CD14-positive monocyte (primary cell): Measurements from ENCODE around the gene CNOT10. TPM values are rescaled to one million over a fixed set of nuclear protein-coding genes. Genes with fewer than 3 reads are reported as not detected.

Experiments used
- DNase-seq, 3 donors: peaks; one replicate each; pipeline ENCODE4 v3.0.0-alpha.2; 2011 to 2022
- H2AFZ ChIP-seq: 2 replicates; pipeline ENCODE4 v1.6.0; 2012; ENCODE audit warnings: mild to moderate bottlenecking, low read depth, low read length, inconsistent platforms; ENCODE audit not compliant: insufficient read depth, poor library complexity, severe bottlenecking
- H3K27ac ChIP-seq, 2 donors: 1 replicate in 1 of 2; 2 replicates in 1 of 2; pipeline ENCODE4 v1.5.1; 2012 to 2013; ENCODE audit warnings: low read length in 2 of 2, control low read depth in 1 of 2, inconsistent platforms in 1 of 2, low read depth in 1 of 2, mild to moderate bottlenecking in 1 of 2
- H3K27me3 ChIP-seq, 2 donors: one replicate each; pipeline versions ENCODE4 v1.6.0 to v1.6.1; 2011 to 2013; ENCODE audit warnings: low read length in 2 of 2; ENCODE audit not compliant: control insufficient read depth in 2 of 2, insufficient read depth in 2 of 2
- H3K36me3 ChIP-seq, 2 donors: replicated peaks in 1 of 2; 1 replicate in 1 of 2; 2 replicates in 1 of 2; pipeline versions ENCODE4 v1.5.1 to v1.6.1; 2012 to 2013; ENCODE audit warnings: low read length in 2 of 2, control low read depth in 1 of 2, inconsistent platforms in 1 of 2, mild to moderate bottlenecking in 1 of 2; ENCODE audit not compliant: insufficient read depth in 2 of 2, control insufficient read depth in 1 of 2
- H3K4me1 ChIP-seq, 2 donors: 1 replicate in 1 of 2; 2 replicates in 1 of 2; pipeline versions ENCODE4 v1.5.1 to v1.6.1; 2012 to 2013; ENCODE audit warnings: low read length in 2 of 2, control low read depth in 1 of 2, inconsistent platforms in 1 of 2, mild to moderate bottlenecking in 1 of 2, moderate library complexity in 1 of 2; ENCODE audit not compliant: insufficient read depth in 2 of 2, control insufficient read depth in 1 of 2
- H3K4me2 ChIP-seq: replicated peaks from 2 replicates; pipeline ENCODE3; 2012; ENCODE audit warnings: low read length, moderate library complexity, mild to moderate bottlenecking; ENCODE audit not compliant: poor library complexity, severe bottlenecking; ENCODE audit errors: extremely low read depth
- H3K4me3 ChIP-seq, 3 experiments: fragments of 200-600 bp in 1 of 3; sonication (generic) in 1 of 3; replicated peaks in 1 of 3; 1 replicate in 2 of 3; 2 replicates in 1 of 3; pipeline ENCODE4 v1.5.1; 2011 to 2013; ENCODE audit warnings: low read length in 3 of 3, mild to moderate bottlenecking in 3 of 3, control low read depth in 2 of 3, low read depth in 2 of 3, inconsistent platforms in 1 of 3, moderate library complexity in 1 of 3
- H3K79me2 ChIP-seq: 2 replicates; pipeline ENCODE4 v1.6.0; 2012; ENCODE audit warnings: mild to moderate bottlenecking, control low read depth, inconsistent platforms, low read length, moderate library complexity; ENCODE audit not compliant: insufficient read depth
- H3K9ac ChIP-seq: 2 replicates; pipeline ENCODE4 v1.6.0; 2017; ENCODE audit warnings: low read length, mild to moderate bottlenecking; ENCODE audit not compliant: insufficient read depth, poor library complexity, severe bottlenecking
- H3K9me3 ChIP-seq, 2 donors: replicated peaks in 1 of 2; 1 replicate in 1 of 2; 2 replicates in 1 of 2; pipeline versions ENCODE4 v1.5.1 to v1.6.1; 2012 to 2013; ENCODE audit warnings: low read length in 2 of 2, control low read depth in 1 of 2; ENCODE audit not compliant: control insufficient read depth in 1 of 2, insufficient read depth in 1 of 2
- H4K20me1 ChIP-seq: 2 replicates; pipeline ENCODE4 v1.6.0; 2012; ENCODE audit warnings: mild to moderate bottlenecking, low read length, control low read depth, moderate library complexity; ENCODE audit not compliant: insufficient read depth
- H3K27ac Mint-ChIP-seq, 7 donors: one replicate each; pipeline ENCODE4 v1.8.0; 2020; ENCODE audit warnings: mild to moderate bottlenecking in 7 of 7, mixed read lengths in 7 of 7, moderate library complexity in 6 of 7, inconsistent platforms in 2 of 7
- H3K27me3 Mint-ChIP-seq, 3 donors: one replicate each; pipeline ENCODE4 v1.8.0; 2021 to 2022; ENCODE audit warnings: low read depth in 3 of 3, mild to moderate bottlenecking in 3 of 3, mixed read lengths in 3 of 3, moderate library complexity in 3 of 3, inconsistent platforms in 1 of 3
- H3K36me3 Mint-ChIP-seq, 2 donors: one replicate each; pipeline ENCODE4 v1.8.0; 2020; ENCODE audit warnings: mixed read lengths in 2 of 2, inconsistent platforms in 1 of 2, mild to moderate bottlenecking in 1 of 2
- H3K4me1 Mint-ChIP-seq: one replicate; pipeline ENCODE4 v1.8.0; 2020; ENCODE audit warnings: mild to moderate bottlenecking, mixed read lengths
- H3K4me3 Mint-ChIP-seq, 2 donors: one replicate each; pipeline ENCODE4 v1.8.0; 2020; ENCODE audit warnings: mild to moderate bottlenecking in 2 of 2, mixed read lengths in 2 of 2, moderate library complexity in 1 of 2
- H3K9me3 Mint-ChIP-seq, 7 donors: one replicate each; pipeline ENCODE4 v1.8.0; 2020 to 2022; ENCODE audit warnings: mixed read lengths in 7 of 7, mild to moderate bottlenecking in 6 of 7, moderate library complexity in 6 of 7, inconsistent platforms in 2 of 7
- CTCF ChIP-seq: fragments of 200-600 bp; IDR thresholded peaks from one replicate; pipeline ENCODE4 v1.8.0; 2022; ENCODE audit warnings: antibody characterized with exemption, mild to moderate bottlenecking
- WGBS: methylation state at CpG from one replicate; pipeline ENCODE4 v1.1.5; 2013; ENCODE audit warnings: missing lambda C conversion rate; ENCODE audit not compliant: insufficient coverage; 5-methylcytosine and 5-hydroxymethylcytosine counted together
- intact Hi-C, 2 donors: fragments of 100-400 bp; cut with micrococcal nuclease; formaldehyde crosslinking; loops; one replicate each; pipeline versions ENCODE4 v1.15.0 to v1.15.1; 2023
- polyA plus RNA-seq, 3 donors: library from polyadenylated mRNA; depleted of rRNA in 1 of 3; unstranded in 2 of 3; stranded (reverse) in 1 of 3; fragments of 300-500 nt in 2 of 3; fragments of >200 nt in 1 of 3; fragmentation: Illumina TruSeq in 2 of 3; gene quantifications; 1 replicate in 2 of 3; 2 replicates in 1 of 3; pipeline ENCODE4 v1.2.3, GENCODE V29; 2012 to 2021

CNOT10 gene
- polyA plus RNA-seq, 3 donors = 17.9 to 21.5 (median 19.6) TPM

- peaks cover 10 to 28% of the 10 kb centered on the region in 2 donors for H3K4me1 ChIP-seq
- DNase-seq = no peak
- Mint-ChIP-seq H3K27me3 (peaks cover 6 to 17% (median 16%) of the 10 kb centered on the region in 3 donors), H3K4me1 (peaks cover 31% of the 10 kb centered on the region), H3K27ac (peak overlapping the region in 2 of 7 donors; percentile 6 to 38), H3K9me3 (peaks cover 0 to 2% (median 0%) of the 10 kb centered on the region in 7 donors), H3K36me3 (no peaks in the 10 kb centered on the region), H3K4me3 (no peak overlapping the region)
- H3K36me3 ChIP-seq = no peaks in the 10 kb centered on the region
- no peaks in the 10 kb centered on the region for H3K79me2 ChIP-seq
- H3K9ac ChIP-seq = no peak overlapping the region
- H4K20me1 ChIP-seq = no peaks in the 10 kb centered on the region
- no peak overlapping the region for H3K4me2 ChIP-seq
- no peak overlapping the region for H2AFZ ChIP-seq
- intact Hi-C loops = no loop called here
- TF ChIP-seq CTCF = no peak
- no peaks in the 10 kb centered on the region for H3K9me3 ChIP-seq
- H3K27ac ChIP-seq = no peak overlapping the region
- WGBS = 66% methylated on average over 3 of the region's 3 CpGs
- H3K4me3 ChIP-seq = no peak overlapping the region
- no peaks in the 10 kb centered on the region for H3K27me3 ChIP-seq
These were observed 97.4 kb downstream of the CNOT10 start for GRCh38 chr3:32782407-32782806.

- 89% methylated on average over 3 of the region's 3 CpGs for WGBS
- TF ChIP-seq CTCF = no peak
- peaks cover 0 to 3% (median 0%) of the 10 kb centered on the region in 7 donors for H3K9me3 Mint-ChIP-seq
- Histone ChIP-seq H3K27me3 (no peaks in the 10 kb centered on the region), H2AFZ (no peak overlapping the region), H3K9ac (no peak overlapping the region), H3K4me2 (no peak overlapping the region), H3K27ac (no peak overlapping the region), H3K36me3 (no peaks in the 10 kb centered on the region), H4K20me1 (no peaks in the 10 kb centered on the region), H3K9me3 (no peaks in the 10 kb centered on the region), H3K4me3 (no peak overlapping the region), H3K79me2 (no peaks in the 10 kb centered on the region), H3K4me1 (no peaks in the 10 kb centered on the region)
- H3K36me3 Mint-ChIP-seq = no peaks in the 10 kb centered on the region
- no peaks in the 10 kb centered on the region for H3K4me1 Mint-ChIP-seq
- no peak overlapping the region for H3K4me3 Mint-ChIP-seq
- DNase-seq = no peak
- intact Hi-C loops = no loop called here
- H3K27me3 Mint-ChIP-seq = peaks cover 0 to 3% (median 0%) of the 10 kb centered on the region in 3 donors
- H3K27ac Mint-ChIP-seq = no peak overlapping the region
These were observed 106.8 kb downstream of the CNOT10 start for GRCh38 chr3:32791833-32792232.
